ENCODE measurements around the gene FBXO27. TPM values are rescaled to one million over a fixed set of nuclear protein-coding genes. Genes with fewer than 3 reads are reported as not detected.

FBXO27 gene
- total and polyA plus RNA-seq, 2 donors (not counting 1 experiment from before 2014, with no cell fraction given) = 0.83 to 3.6 TPM

DNA sequence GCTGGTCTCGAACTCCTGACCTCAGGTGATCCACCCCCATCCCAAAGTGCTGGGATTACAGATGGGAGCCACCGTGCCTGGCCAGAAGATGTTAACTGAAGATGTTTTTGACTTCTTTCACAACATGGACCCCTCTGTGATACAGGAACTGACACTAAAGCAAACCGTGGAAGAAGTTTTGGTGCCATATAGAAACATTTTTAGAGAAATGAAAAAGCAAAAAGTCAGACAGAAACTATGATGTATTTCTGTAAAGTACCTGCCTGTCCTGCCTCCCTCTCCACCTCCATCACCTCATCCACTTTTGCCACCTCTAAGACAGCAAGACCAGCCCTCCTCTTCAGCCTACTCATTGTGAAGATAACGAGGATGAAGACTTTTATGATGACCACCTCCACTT, 11.3 kb downstream of the FBXO27 start:
- no peaks in the 10 kb centered on the region for H3K36me3 ChIP-seq (ENCODE audit: control insufficient read depth, insufficient read depth, low read length)
- no peaks in the 10 kb centered on the region for H3K4me1 ChIP-seq (ENCODE audit: control insufficient read depth, extremely low read depth, insufficient read depth, low read length)
- H3K27me3 ChIP-seq (ENCODE audit: control insufficient read depth, insufficient read depth, low read length) = no peaks in the 10 kb centered on the region
- TF ChIP-seq, protein P1, sequence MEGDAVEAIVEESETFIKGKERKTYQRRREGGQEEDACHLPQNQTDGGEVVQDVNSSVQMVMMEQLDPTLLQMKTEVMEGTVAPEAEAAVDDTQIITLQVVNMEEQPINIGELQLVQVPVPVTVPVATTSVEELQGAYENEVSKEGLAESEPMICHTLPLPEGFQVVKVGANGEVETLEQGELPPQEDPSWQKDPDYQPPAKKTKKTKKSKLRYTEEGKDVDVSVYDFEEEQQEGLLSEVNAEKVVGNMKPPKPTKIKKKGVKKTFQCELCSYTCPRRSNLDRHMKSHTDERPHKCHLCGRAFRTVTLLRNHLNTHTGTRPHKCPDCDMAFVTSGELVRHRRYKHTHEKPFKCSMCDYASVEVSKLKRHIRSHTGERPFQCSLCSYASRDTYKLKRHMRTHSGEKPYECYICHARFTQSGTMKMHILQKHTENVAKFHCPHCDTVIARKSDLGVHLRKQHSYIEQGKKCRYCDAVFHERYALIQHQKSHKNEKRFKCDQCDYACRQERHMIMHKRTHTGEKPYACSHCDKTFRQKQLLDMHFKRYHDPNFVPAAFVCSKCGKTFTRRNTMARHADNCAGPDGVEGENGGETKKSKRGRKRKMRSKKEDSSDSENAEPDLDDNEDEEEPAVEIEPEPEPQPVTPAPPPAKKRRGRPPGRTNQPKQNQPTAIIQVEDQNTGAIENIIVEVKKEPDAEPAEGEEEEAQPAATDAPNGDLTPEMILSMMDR (conservative IDR thresholded peaks at IDR 0.05 in 1 of 2, IDR thresholded peaks at IDR 0.05 in 1 of 2; ENCODE audit: low read depth in 1 of 2, low read length in 2 of 2) = no peak
- TF ChIP-seq EZH2 (IDR thresholded peaks at IDR 0.05; ENCODE audit: low read length, missing control alignments) = no peak
- no peak overlapping the region for H3K9ac ChIP-seq (ENCODE audit: insufficient read depth, low read length)
- no peaks in the 10 kb centered on the region for H3K79me2 ChIP-seq (ENCODE audit: control insufficient read depth, insufficient read depth, low read length)
- H4K20me1 ChIP-seq (ENCODE audit: control insufficient read depth, extremely low read depth, insufficient read depth, low read length) = no peaks in the 10 kb centered on the region
- no peak overlapping the region for H3K4me3 ChIP-seq (replicated peaks in 1 of 4; ENCODE audit: control extremely low read depth in 1 of 4, insufficient read depth in 1 of 4, low read depth in 3 of 4, low read length in 4 of 4)
- no peaks in the 10 kb centered on the region for H3K9me3 ChIP-seq (ENCODE audit: control insufficient read depth, insufficient read depth, low read depth, low read length)
- H3K4me2 ChIP-seq (ENCODE audit: extremely low read depth, insufficient read depth, low read length) = no peak overlapping the region
- no peak for DNase-seq (ENCODE audit: low read depth in 2 of 2)
- H3K27ac ChIP-seq (ENCODE audit: insufficient read depth, low read length) = no peak overlapping the region
- H2AFZ ChIP-seq (ENCODE audit: low read length) = no peak overlapping the region

GRCh38 chr19:39017646-39018045, 14.7 kb downstream of the FBXO27 start:
- TF ChIP-seq EZH2 (IDR thresholded peaks at IDR 0.05; ENCODE audit: low read length, missing control alignments) = no peak
- TF ChIP-seq, protein P1 (conservative IDR thresholded peaks at IDR 0.05 in 1 of 2, IDR thresholded peaks at IDR 0.05 in 1 of 2; ENCODE audit: low read depth in 1 of 2, low read length in 2 of 2) = no peak
- Histone ChIP-seq H3K4me1 (ENCODE audit: control insufficient read depth, extremely low read depth, insufficient read depth, low read length) (no peaks in the 10 kb centered on the region), H3K79me2 (ENCODE audit: control insufficient read depth, insufficient read depth, low read length) (no peaks in the 10 kb centered on the region), H2AFZ (ENCODE audit: low read length) (no peak overlapping the region), H3K27me3 (ENCODE audit: control insufficient read depth, insufficient read depth, low read length) (no peaks in the 10 kb centered on the region), H3K9ac (ENCODE audit: insufficient read depth, low read length) (no peak overlapping the region), H3K27ac (ENCODE audit: insufficient read depth, low read length) (no peak overlapping the region), H3K4me2 (ENCODE audit: extremely low read depth, insufficient read depth, low read length) (no peak overlapping the region), H3K4me3 (replicated peaks in 1 of 4; ENCODE audit: control extremely low read depth in 1 of 4, insufficient read depth in 1 of 4, low read depth in 3 of 4, low read length in 4 of 4) (no peak overlapping the region), H4K20me1 (ENCODE audit: control insufficient read depth, extremely low read depth, insufficient read depth, low read length) (no peaks in the 10 kb centered on the region), H3K36me3 (ENCODE audit: control insufficient read depth, insufficient read depth, low read length) (no peaks in the 10 kb centered on the region), H3K9me3 (ENCODE audit: control insufficient read depth, insufficient read depth, low read depth, low read length) (no peaks in the 10 kb centered on the region)
- no peak for DNase-seq (ENCODE audit: low read depth in 2 of 2)

- Histone ChIP-seq H3K4me1 (ENCODE audit: control insufficient read depth, extremely low read depth, insufficient read depth, low read length) (no peaks in the 10 kb centered on the region), H2AFZ (ENCODE audit: low read length) (no peak overlapping the region), H3K9me3 (ENCODE audit: control insufficient read depth, insufficient read depth, low read depth, low read length) (no peaks in the 10 kb centered on the region), H3K27me3 (ENCODE audit: control insufficient read depth, insufficient read depth, low read length) (no peaks in the 10 kb centered on the region), H3K4me2 (ENCODE audit: extremely low read depth, insufficient read depth, low read length) (no peak overlapping the region), H3K27ac (ENCODE audit: insufficient read depth, low read length) (no peak overlapping the region), H3K79me2 (ENCODE audit: control insufficient read depth, insufficient read depth, low read length) (no peaks in the 10 kb centered on the region), H3K9ac (ENCODE audit: insufficient read depth, low read length) (no peak overlapping the region), H3K36me3 (ENCODE audit: control insufficient read depth, insufficient read depth, low read length) (no peaks in the 10 kb centered on the region), H4K20me1 (ENCODE audit: control insufficient read depth, extremely low read depth, insufficient read depth, low read length) (no peaks in the 10 kb centered on the region), H3K4me3 (replicated peaks in 1 of 4; ENCODE audit: control extremely low read depth in 1 of 4, insufficient read depth in 1 of 4, low read depth in 3 of 4, low read length in 4 of 4) (no peak overlapping the region)
- no peak for TF ChIP-seq EZH2 (IDR thresholded peaks at IDR 0.05; ENCODE audit: low read length, missing control alignments)
- TF ChIP-seq, protein P1 (conservative IDR thresholded peaks at IDR 0.05 in 1 of 2, IDR thresholded peaks at IDR 0.05 in 1 of 2; ENCODE audit: low read depth in 1 of 2, low read length in 2 of 2) = no peak
- DNase-seq (ENCODE audit: low read depth in 2 of 2) = no peak
These were observed 15.3 kb downstream of the FBXO27 start for GRCh38 chr19:39017026-39017425.
